Transverse colon (tissue), 4 donors: ENCODE data around the gene KLF13. TPM values are rescaled to one million over a fixed set of nuclear protein-coding genes. Genes with fewer than 3 reads are reported as not detected.

Source experiments
- DNase-seq: peaks from one replicate; pipeline ENCODE4 v3.0.0-alpha.2; 2019
- H3K27ac ChIP-seq, 4 donors: fragments of 200-600 bp; sonication (generic); 2 replicates each; pipeline ENCODE4 v1.5.1; 2016 to 2018; ENCODE audit warnings: inconsistent platforms in 4 of 4
- H3K27me3 ChIP-seq: fragments of 200-600 bp; sonication (generic); 2 replicates; pipeline ENCODE4 v1.5.1; 2017; ENCODE audit warnings: inconsistent platforms
- H3K36me3 ChIP-seq, 4 donors: fragments of 200-600 bp; sonication (generic); 2 replicates each; pipeline ENCODE4 v1.5.1; 2017 to 2019; ENCODE audit warnings: inconsistent platforms in 4 of 4
- H3K4me1 ChIP-seq, 4 donors: fragments of 200-600 bp; sonication (generic); 2 replicates each; pipeline ENCODE4 v1.5.1; 2017 to 2020; ENCODE audit warnings: inconsistent platforms in 4 of 4
- H3K4me3 ChIP-seq, 4 donors: fragments of 200-600 bp; sonication (generic); 1 replicate in 1 of 4; 2 replicates in 3 of 4; pipeline versions ENCODE4 v1.5.1 to v1.6.1; 2017 to 2019; ENCODE audit warnings: inconsistent platforms in 4 of 4
- H3K9me3 ChIP-seq, 2 donors: fragments of 200-600 bp; sonication (generic); 2 replicates each; pipeline ENCODE4 v1.5.1; 2017 to 2019; ENCODE audit warnings: inconsistent platforms in 2 of 2
- EP300 ChIP-seq: sonication (generic); formaldehyde crosslinking; IDR thresholded peaks from one replicate; pipeline ENCODE4 v1.6.1; 2017; ENCODE audit warnings: antibody characterized with exemption, low read depth
- POLR2A ChIP-seq: fragments of 450-650 bp; IDR thresholded peaks from one replicate; pipeline ENCODE4 v1.6.1; 2016; ENCODE audit warnings: antibody characterized with exemption, mild to moderate bottlenecking, moderate library complexity
- POLR2AphosphoS5 ChIP-seq, 3 donors: sonication (generic); formaldehyde crosslinking; IDR thresholded peaks; one replicate each; pipeline ENCODE4 v1.6.1; 2016; ENCODE audit warnings: antibody characterized with exemption in 3 of 3
- WGBS, 2 donors: methylation state at CpG; one replicate each; pipeline ENCODE4 v1.1.5; 2018; ENCODE audit warnings: low coverage in 1 of 2; 5-methylcytosine and 5-hydroxymethylcytosine counted together
- in situ Hi-C, 4 donors: fragments of 200-750 bp; cut with MboI; loops; one replicate each; pipeline versions ENCODE4 v1.15.0 to v1.15.1; 2017; ENCODE audit warnings: low sequenced_read_pairs in 3 of 4, low pct_ligation_motif_present in 1 of 4, low pct_unique_long_range_greater_than_20kb in 1 of 4
- intact Hi-C: fragments of 100-400 bp; cut with DNase I; formaldehyde crosslinking; loops from one replicate; pipeline ENCODE4 v1.15.1; 2023; ENCODE audit warnings: low total_unique reads
- total RNA-seq, 4 donors: library from RNA; depleted of rRNA; stranded (reverse); fragments of >200 nt; gene quantifications; one replicate each; pipeline ENCODE4 v1.1.0, GENCODE V29; 2016
- TF ChIP-seq, protein P1 (sequence below), 5 experiments: fragments of 200-600 bp in 3 of 5; fragments of 450-650 bp in 2 of 5; sonication (generic) in 3 of 5; IDR thresholded peaks; 1 replicate in 2 of 5; 2 replicates in 3 of 5; pipeline ENCODE4 v1.5.1; 2016 to 2017; ENCODE audit warnings: antibody characterized with exemption in 5 of 5, inconsistent platforms in 3 of 5, mild to moderate bottlenecking in 2 of 5, moderate library complexity in 1 of 5

Gene KLF13
- total RNA-seq, 4 donors from 2014 or later = 39.0 to 81.2 (median 68.8) TPM

DNA sequence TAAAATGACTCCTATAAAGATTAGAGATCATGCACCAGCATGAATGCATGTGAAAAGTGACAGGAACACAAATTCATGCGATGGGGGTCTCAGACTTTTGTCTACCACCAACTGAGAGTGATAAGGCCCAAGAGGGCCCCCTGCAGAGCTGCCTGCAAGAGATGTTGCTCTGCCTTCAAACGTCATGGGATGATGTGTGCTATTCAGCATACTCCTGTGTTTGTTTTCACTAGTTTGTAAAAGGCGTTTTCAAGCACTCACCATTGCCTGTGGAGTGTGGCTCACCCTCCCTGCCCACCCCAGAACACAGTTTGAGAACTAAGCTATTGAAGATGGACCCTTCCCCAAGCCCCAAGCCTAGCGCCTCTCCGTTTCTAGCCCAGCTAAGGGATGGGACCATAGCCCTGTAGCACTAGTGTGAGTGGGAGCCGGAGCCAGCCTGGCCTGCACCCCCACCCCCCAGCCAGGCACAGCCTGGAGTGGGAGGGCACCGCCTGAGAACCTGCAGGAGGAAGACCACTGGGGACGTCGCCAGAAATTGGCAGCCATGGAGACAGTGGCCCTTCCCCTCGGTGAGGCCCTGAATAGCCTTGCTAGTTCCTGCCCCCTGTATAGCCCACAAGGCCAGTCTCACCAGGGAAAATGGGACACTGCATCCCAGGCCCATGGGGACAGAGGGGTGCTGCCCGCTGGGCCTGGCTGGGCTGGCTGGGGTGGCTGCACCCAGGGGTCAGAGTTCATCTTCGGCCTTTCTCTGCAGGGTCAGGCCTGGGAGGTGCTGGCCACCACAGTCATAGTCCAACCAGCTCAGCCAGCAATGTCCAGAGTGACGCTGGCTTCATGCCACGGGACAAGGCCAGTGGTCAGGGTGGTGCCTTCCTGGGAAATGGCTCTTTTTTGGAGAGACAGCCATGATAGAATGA, 22.6 kb upstream of the KLF13 start:
- H3K27me3 ChIP-seq = no peaks in the 10 kb centered on the region
- WGBS, 2 donors = 20 to 85% methylated on average over 1 to 13 of the region's 14 CpGs
- no peaks in the 10 kb centered on the region for H3K36me3 ChIP-seq
- no peak overlapping the region for H3K27ac ChIP-seq
- intact Hi-C loops = no loop called here
- in situ Hi-C loops = loop anchor here in 1 of 4 donors (25.0 kb wide), 1 partner anchor 92 kb away; no protein-coding TSS in a partner anchor
- no peak for TF ChIP-seq EP300
- TF ChIP-seq, protein P1, sequence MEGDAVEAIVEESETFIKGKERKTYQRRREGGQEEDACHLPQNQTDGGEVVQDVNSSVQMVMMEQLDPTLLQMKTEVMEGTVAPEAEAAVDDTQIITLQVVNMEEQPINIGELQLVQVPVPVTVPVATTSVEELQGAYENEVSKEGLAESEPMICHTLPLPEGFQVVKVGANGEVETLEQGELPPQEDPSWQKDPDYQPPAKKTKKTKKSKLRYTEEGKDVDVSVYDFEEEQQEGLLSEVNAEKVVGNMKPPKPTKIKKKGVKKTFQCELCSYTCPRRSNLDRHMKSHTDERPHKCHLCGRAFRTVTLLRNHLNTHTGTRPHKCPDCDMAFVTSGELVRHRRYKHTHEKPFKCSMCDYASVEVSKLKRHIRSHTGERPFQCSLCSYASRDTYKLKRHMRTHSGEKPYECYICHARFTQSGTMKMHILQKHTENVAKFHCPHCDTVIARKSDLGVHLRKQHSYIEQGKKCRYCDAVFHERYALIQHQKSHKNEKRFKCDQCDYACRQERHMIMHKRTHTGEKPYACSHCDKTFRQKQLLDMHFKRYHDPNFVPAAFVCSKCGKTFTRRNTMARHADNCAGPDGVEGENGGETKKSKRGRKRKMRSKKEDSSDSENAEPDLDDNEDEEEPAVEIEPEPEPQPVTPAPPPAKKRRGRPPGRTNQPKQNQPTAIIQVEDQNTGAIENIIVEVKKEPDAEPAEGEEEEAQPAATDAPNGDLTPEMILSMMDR (IDR thresholded peaks at IDR 0.05) = no peak
- no peak for TF ChIP-seq POLR2AphosphoS5 (IDR thresholded peaks at IDR 0.05)
- TF ChIP-seq POLR2A = no peak
- H3K9me3 ChIP-seq = no peaks in the 10 kb centered on the region
- no peak overlapping the region for H3K4me3 ChIP-seq
- peaks cover 0 to 13% (median 5%) of the 10 kb centered on the region in 4 donors for H3K4me1 ChIP-seq
- no peak for DNase-seq

DNA sequence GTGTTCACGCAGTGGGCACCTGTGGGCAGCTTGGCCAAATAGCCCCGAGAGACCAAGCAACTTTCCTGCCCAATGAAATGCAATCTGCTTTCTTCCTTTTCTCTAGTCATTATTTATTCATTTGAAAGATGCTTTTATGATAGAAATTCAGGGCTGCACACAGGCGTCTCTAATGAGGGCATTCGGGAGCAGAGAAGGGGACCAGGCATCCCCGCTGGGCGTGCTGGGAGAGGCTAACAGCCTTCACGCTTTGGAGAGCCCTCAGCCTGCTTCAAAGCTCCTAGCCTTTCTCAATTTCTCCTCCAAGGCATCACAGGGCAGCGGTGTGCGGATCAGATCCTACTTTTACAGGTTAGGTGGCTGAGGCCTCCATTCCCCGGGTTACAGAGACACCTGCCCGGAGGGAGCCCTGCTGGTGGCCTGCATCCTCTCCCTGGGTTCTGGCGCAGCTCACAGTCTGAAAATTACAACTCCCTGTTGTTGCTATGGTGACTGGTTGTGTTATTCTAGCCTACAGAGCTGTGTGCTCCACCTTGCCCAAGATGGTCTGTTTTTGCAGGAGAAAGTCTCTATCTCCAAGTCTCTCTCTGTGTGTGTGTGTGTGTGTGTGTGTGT, 21.8 kb upstream of the KLF13 start:
- Histone ChIP-seq H3K27me3 (no peaks in the 10 kb centered on the region), H3K27ac (no peak overlapping the region), H3K4me3 (no peak overlapping the region), H3K9me3 (no peaks in the 10 kb centered on the region), H3K4me1 (peaks cover 0 to 13% (median 5%) of the 10 kb centered on the region in 4 donors), H3K36me3 (no peaks in the 10 kb centered on the region)
- no peak for DNase-seq
- 84 to 95% methylated on average over 8 to 12 of the region's 12 CpGs for WGBS, 2 donors
- no peak for TF ChIP-seq POLR2A
- TF ChIP-seq, protein P1 (IDR thresholded peaks at IDR 0.05) = no peak
- TF ChIP-seq EP300 = no peak
- TF ChIP-seq POLR2AphosphoS5 (IDR thresholded peaks at IDR 0.05) = no peak
- intact Hi-C loops (no loop called here), in situ Hi-C loops (loop anchor here in 1 of 4 donors (25.0 kb wide), 1 partner anchor 93 kb away; no protein-coding TSS in a partner anchor)

DNA sequence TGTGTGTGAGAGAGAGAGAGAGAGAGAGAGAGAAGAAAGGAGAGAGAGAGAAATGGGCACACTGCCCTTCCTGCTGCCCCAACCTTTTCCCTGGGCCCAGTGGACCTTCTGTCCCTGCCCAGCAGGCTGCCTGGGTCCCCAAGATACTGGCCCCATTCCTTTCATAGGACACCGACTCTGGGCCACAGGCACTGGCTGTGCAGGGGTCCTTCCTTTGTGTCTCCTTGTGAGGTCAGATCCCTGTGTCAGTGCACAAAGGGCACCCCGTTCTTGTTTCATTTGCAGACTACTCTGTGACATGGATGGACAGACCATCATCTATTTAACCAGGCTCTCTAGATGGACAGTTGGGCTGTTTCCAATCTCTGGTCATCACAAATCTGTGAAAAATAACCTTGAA, 21.3 kb upstream of the KLF13 start:
- Histone ChIP-seq H3K4me3 (no peak overlapping the region), H3K9me3 (no peaks in the 10 kb centered on the region), H3K36me3 (no peaks in the 10 kb centered on the region), H3K27ac (no peak overlapping the region), H3K4me1 (peaks cover 0 to 11% (median 5%) of the 10 kb centered on the region in 4 donors), H3K27me3 (no peaks in the 10 kb centered on the region)
- intact Hi-C loops (no loop called here), in situ Hi-C loops (loop anchor here in 1 of 4 donors (25.0 kb wide), 1 partner anchor 93 kb away; no protein-coding TSS in a partner anchor)
- WGBS, 2 donors = 78 to 100% methylated on average over 1 to 2 of the region's 2 CpGs
- TF ChIP-seq POLR2AphosphoS5 (IDR thresholded peaks at IDR 0.05) (no peak), POLR2A (no peak), EP300 (no peak)
- TF ChIP-seq, protein P1 (IDR thresholded peaks at IDR 0.05) = no peak
- no peak for DNase-seq

DNA sequence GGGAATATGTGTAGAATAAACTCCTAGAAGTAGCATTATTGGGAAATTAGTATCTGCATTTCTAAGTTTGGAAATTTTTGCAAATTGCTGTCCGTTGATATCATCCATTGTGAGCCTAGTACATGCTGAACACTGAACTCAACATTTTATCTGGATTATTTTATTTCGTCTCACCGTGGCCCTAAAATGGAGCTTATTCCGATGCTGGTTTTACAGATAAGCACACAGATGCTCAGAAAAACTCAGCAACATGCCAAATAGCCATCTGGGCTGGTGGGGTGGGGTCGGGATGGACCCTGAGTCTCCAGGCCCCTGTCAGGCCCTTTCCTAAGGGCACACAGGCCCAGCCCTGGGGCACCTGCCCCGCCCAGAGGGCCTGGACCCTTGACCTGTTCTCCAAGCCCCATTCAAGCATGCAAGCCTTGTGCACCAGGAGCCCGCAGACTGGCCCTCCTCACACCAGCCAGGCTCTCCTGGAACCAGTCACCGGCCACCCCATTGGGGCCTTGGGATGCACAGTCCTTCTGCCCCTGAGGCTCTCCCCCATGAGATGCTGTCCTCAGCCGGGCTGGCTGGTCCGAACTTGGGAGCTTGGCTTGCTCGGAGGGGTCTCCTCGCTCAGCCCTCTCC, 20.7 kb upstream of the KLF13 start:
- intact Hi-C loops = no loop called here
- WGBS, 2 donors = 93 to 96% methylated on average over 4 to 10 of the region's 12 CpGs
- in situ Hi-C loops = loop anchor here in 1 of 4 donors (25.0 kb wide), 1 partner anchor 94 kb away; no protein-coding TSS in a partner anchor
- TF ChIP-seq POLR2A (no peak), EP300 (no peak), POLR2AphosphoS5 (IDR thresholded peaks at IDR 0.05) (no peak)
- TF ChIP-seq, protein P1 (IDR thresholded peaks at IDR 0.05) = no peak
- Histone ChIP-seq H3K27me3 (no peaks in the 10 kb centered on the region), H3K4me1 (peaks cover 0 to 9% (median 5%) of the 10 kb centered on the region in 4 donors), H3K4me3 (no peak overlapping the region), H3K9me3 (no peaks in the 10 kb centered on the region), H3K36me3 (no peaks in the 10 kb centered on the region), H3K27ac (no peak overlapping the region)
- no peak for DNase-seq
